ENCODE data around the gene DYNLRB1. TPM values are rescaled to one million over a fixed set of nuclear protein-coding genes. Genes with fewer than 3 reads are reported as not detected.
A peak's percentile ranks its signal among the peaks of the same experiment; 100 is the strongest.

DYNLRB1 gene
- total and polyA plus RNA-seq, 9 donors: 79.9 to 319 (median 122) TPM

DNA sequence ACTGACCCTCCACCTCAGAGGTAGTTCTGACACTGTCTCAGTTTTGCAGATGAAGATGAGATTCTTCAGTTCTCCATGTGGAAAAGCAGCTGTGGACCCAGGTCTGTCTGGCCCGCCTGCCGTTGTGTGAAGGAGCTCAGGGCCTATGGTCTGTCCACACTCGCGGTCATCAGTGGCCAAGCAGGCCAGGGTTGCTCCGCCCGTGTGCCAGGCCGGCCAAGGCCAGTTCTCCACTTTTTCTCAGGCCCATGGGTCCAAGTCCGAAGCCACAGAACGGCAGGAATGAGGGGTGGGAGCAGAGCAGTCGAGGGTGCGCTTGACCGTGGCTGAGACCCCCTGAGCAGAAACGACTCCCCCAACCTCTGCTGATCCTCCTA lies 33.7 kb downstream of the DYNLRB1 start:
- no peak overlapping the region for H3K4me3 ChIP-seq
- no peak for TF ChIP-seq EP300 (IDR thresholded peaks at IDR 0.05)
- TF ChIP-seq, protein P1, sequence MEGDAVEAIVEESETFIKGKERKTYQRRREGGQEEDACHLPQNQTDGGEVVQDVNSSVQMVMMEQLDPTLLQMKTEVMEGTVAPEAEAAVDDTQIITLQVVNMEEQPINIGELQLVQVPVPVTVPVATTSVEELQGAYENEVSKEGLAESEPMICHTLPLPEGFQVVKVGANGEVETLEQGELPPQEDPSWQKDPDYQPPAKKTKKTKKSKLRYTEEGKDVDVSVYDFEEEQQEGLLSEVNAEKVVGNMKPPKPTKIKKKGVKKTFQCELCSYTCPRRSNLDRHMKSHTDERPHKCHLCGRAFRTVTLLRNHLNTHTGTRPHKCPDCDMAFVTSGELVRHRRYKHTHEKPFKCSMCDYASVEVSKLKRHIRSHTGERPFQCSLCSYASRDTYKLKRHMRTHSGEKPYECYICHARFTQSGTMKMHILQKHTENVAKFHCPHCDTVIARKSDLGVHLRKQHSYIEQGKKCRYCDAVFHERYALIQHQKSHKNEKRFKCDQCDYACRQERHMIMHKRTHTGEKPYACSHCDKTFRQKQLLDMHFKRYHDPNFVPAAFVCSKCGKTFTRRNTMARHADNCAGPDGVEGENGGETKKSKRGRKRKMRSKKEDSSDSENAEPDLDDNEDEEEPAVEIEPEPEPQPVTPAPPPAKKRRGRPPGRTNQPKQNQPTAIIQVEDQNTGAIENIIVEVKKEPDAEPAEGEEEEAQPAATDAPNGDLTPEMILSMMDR (IDR thresholded peaks at IDR 0.05): no peak
- TF ChIP-seq POLR2A (IDR thresholded peaks at IDR 0.05): no peak
- no peaks in the 10 kb centered on the region for H3K27me3 ChIP-seq
- H3K9me3 ChIP-seq: no peaks in the 10 kb centered on the region
- H3K4me1 ChIP-seq (ENCODE audit: insufficient read depth): no peaks in the 10 kb centered on the region
- no peak for DNase-seq
- H3K27ac ChIP-seq: no peak overlapping the region
- intact Hi-C loops (cut with DNase I): no loop called here
- no peaks in the 10 kb centered on the region for H3K36me3 ChIP-seq
- WGBS, 3 donors: 88 to 89% (median 88%) methylated on average over 13 of the region's 13 CpGs

DNA sequence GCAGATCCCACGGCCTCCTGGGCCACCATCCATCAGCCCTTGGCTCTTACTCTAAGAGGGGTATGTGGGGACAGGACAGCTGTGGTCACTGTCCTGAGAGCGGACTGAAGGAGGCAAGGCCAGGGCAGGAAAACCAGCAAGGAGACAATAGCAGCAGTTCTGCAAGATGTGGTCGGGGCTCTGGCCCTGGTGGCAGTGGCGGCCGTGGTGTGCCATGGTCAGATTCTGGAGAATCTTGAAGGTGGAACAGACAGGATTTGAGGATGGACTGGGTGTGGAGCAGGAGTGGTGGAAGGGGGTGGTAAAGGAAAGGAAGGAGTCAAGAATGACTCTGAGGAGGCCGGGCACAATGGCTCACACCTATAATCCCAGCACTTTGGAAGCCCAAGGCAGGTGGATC lies 36.3 kb downstream of the DYNLRB1 start:
- WGBS, 3 donors: 89 to 94% (median 94%) methylated on average over 6 of the region's 6 CpGs
- H3K4me3 ChIP-seq: no peak overlapping the region
- intact Hi-C loops (cut with DNase I): no loop called here
- H3K4me1 ChIP-seq (ENCODE audit: insufficient read depth): no peaks in the 10 kb centered on the region
- no peaks in the 10 kb centered on the region for H3K27me3 ChIP-seq
- H3K36me3 ChIP-seq: no peaks in the 10 kb centered on the region
- TF ChIP-seq POLR2A (IDR thresholded peaks at IDR 0.05) (no peak), EP300 (IDR thresholded peaks at IDR 0.05) (no peak)
- TF ChIP-seq, protein P1 (IDR thresholded peaks at IDR 0.05): no peak
- H3K27ac ChIP-seq: no peak overlapping the region
- no peaks in the 10 kb centered on the region for H3K9me3 ChIP-seq
- DNase-seq: no peak

DNA sequence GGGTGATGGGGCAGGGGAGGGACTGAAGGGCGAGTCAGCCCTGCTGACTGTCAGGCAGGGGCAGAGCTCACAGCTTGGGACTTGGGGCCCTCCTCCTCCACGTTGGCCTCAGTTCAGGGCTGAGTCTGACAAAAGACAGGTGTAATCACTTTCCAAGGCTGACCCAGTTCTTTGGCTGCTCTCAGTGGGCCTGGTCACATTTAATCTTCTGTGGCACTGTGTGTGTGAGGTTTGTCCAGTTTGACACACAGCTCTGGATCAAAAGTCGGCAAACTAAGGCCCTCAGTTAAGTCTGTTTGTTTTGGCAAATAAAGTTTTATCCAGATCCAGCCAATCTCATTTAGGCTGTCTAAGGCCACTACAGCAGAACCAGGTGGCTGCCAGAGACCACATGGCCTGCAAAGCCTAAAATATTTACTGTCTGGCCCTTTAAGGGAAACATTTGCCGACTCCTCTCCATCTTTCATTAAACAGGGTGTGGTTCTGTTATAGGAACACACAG lies 37.2 kb downstream of the DYNLRB1 start:
- WGBS, 3 donors: 30 to 33% (median 31%) methylated on average over 4 of the region's 4 CpGs
- Histone ChIP-seq H3K27me3 (no peaks in the 10 kb centered on the region), H3K36me3 (no peaks in the 10 kb centered on the region), H3K4me1 (ENCODE audit: insufficient read depth) (no peaks in the 10 kb centered on the region), H3K4me3 (no peak overlapping the region), H3K27ac (no peak overlapping the region), H3K9me3 (no peaks in the 10 kb centered on the region)
- intact Hi-C loops (cut with DNase I): no loop called here
- DNase-seq: no peak
- TF ChIP-seq EP300 (IDR thresholded peaks at IDR 0.05) (no peak), POLR2A (IDR thresholded peaks at IDR 0.05) (no peak)
- TF ChIP-seq, protein P1 (IDR thresholded peaks at IDR 0.05): no peak

DNA sequence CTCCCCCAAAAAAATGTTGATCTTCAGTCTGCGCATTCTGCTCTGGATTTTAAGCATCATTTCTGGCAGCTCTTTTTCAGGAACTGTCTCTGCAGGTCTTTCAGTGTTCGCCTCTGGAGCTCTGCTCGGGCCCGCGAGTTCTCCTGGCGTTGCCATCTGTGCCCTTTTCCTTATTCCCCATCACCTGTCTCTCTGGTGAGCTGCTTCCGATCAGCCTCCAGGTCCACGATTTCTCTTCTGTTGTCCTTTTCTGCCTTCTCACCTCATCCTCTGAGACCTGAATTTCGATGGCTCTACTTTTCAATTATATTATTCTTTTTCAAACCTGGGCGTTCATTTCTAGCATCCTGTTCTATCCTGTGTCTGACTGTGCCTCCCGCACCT lies 41.7 kb downstream of the DYNLRB1 start:
- Histone ChIP-seq H3K27me3 (no peaks in the 10 kb centered on the region), H3K9me3 (no peaks in the 10 kb centered on the region), H3K27ac (peak overlapping the region; percentile 91 to 98), H3K4me1 (ENCODE audit: insufficient read depth) (no peaks in the 10 kb centered on the region), H3K4me3 (peak overlapping the region; percentile 98), H3K36me3 (no peaks in the 10 kb centered on the region)
- TF ChIP-seq POLR2A (IDR thresholded peaks at IDR 0.05): no peak
- TF ChIP-seq, protein P1 (IDR thresholded peaks at IDR 0.05): no peak
- TF ChIP-seq EP300 (IDR thresholded peaks at IDR 0.05): no peak
- WGBS, 3 donors: 13 to 23% (median 19%) methylated on average over 11 of the region's 11 CpGs
- DNase-seq: peak in 2 of 5 donors; percentile 27 to 29
- intact Hi-C loops (cut with DNase I): loop anchor here in 1 of 4 donors (2.0 kb wide), 1 partner anchor 147 kb away; the partner anchor contains the start of gene TP53INP2

All from ovary (tissue), 9 donors.